Fibroblast of skin of left biceps (primary cell): ENCODE data around the gene DDX39A.
A peak's percentile ranks its signal among the peaks of the same experiment; 100 is the strongest.
"Not testable (repeated sequence)": the region's sequence is repeated elsewhere in the genome, so short reads cannot be mapped to it uniquely, and the experiment has no call there.

ENCODE experiments used
- DNase-seq, 2 experiments: peaks; one replicate each; pipeline ENCODE4 v3.0.0-alpha.2; 2013; ENCODE audit warnings: low read depth in 2 of 2

DDX39A gene

GRCh38 chr19:14408491-14409145 is 10.5 kb downstream of the DDX39A start:
- no peak for DNase-seq

GRCh38 chr19:14407605-14408484 is 11.3 kb downstream of the DDX39A start:
- no peak for DNase-seq

GRCh38 chr19:14406645-14407401 is 12.3 kb downstream of the DDX39A start:
- DNase-seq, result no peak

- peak; percentile 55 to 56 for DNase-seq
These were observed 13.1 kb downstream of the DDX39A start for GRCh38 chr19:14405758-14406644.

DNA sequence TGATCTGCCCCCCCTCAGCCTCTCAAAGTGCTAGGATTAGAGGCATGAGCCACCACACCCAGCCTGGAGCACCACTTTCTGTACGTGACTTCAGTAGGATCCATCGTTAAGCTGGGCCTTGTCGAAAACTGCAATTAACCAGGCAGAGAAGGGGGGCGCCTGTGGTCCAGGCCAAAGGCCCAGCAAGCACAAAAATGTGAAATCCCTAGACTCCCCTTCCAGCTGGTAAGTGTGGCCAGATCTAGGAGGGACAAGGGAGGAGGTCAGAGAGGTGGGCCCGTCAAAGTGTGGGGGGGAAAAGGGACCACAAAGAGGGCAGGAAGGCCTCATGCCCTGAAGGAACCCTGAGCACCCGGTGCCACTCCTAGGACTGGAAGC is 13.8 kb downstream of the DDX39A start:
- DNase-seq, result no peak

DNA sequence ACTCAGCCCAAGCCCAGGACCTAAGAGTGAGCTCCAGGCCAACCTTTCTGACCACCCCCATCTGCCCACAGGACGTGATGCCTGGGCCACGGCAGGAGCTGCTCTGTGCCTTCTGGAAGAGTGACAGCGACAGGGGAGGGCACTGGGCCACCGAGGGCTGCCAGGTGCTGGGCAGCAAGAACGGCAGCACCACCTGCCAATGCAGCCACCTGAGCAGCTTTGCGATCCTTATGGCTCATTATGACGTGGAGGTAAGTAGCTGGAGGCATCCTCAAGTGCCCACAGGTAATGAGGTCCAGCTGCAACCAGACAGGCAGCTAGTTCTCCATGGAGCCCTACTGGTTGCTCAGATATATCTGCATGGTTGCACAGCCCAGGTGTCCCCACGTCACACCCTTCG is 14.8 kb downstream of the DDX39A start:
- no peak for DNase-seq

DNA sequence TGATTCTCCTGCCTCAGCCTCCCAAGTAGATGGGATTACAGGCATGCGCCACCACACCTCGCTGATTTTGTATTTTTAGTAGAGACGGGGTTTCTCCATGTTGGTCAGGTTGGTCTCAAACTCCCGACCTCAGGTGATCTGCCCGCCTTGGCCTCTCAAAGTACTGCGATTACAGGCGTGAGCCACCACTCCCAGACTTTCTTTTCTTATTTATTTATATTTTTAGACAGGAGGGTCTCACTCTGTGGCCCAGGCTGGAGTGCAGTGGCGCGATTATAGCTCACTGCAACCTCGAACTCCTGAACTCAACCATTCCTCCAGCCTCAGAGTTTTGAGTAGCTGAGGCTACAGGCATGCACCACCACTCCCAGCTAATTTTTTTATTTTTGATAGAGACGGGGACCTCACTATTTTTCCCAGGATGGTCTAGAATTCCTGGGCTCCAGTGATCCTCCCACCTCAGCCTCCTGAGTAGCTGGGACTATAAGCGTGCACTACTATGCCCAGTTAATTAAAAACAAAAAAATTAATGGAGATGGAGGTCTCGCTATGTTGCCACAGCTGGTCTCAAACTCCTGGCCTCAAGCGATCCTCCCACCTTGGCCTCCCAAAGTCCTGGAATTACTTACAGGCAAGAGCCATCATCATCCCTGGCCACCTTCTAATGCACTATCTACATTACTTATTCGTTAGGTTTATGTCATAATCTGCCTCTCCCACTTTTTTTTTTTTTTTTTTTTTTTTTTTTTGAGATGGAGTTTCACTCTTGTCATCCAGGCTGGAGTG is 15.8 kb downstream of the DDX39A start:
- not testable (repeated sequence) for DNase-seq

GRCh38 chr19:14402332-14403144 is 16.6 kb downstream of the DDX39A start:
- DNase-seq, result no peak

DNA sequence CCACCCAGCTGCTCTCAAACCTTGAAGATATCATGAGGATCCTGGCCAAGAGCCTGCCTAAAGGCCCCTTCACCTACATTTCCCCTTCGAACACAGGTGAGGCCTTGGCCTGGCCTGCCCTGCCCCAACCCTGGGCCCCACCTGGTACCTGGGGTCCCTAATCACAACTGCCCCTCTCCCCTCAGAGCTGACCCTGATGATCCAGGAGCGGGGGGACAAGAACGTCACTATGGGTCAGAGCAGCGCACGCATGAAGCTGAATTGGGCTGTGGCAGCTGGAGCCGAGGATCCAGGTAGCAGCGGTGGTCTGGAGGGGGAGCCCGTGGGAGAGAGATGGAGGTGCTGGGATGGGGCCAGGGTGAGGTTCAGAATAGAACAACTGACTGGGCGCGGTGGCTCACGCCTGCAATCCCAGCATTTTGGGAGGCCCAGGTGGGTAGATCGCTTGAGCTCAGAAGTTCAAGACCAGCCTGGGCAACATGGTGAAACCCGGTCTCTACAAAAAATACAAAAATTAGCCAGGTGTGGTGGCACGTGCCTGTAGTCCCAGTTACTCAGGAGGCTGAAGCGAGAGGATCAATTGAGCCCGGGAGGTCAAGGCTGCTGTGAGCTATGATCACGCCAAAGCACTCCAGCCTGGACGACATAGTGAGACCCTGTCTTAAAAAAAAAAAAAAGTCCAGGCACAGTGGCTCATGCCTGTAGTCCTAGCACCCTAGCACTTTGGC is 17.5 kb downstream of the DDX39A start:
- DNase-seq, result no peak

DNA sequence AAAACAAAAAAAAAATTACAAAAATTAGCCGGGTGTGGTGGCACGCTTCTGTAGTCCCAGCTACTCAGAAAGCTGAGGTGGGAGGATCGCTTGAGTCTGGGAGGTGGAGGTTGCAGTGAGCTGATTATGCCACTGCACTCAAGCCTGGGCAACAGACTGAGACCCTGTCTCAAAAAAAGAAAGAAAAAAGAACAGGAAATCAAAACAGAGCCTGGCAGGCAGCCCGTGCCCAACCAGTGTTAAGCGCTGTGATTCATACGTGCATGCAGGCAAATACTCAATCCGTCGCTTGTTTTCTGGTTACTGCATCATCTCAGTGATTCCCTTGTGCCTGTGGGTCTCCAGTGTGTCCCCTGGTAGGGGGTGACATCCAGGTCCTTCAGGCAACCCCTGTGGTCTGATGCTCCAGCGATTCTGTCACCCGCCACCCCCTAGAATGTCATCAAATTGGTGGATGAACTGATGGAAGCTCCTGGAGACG is 18.1 kb downstream of the DDX39A start:
- no peak for DNase-seq

DNA sequence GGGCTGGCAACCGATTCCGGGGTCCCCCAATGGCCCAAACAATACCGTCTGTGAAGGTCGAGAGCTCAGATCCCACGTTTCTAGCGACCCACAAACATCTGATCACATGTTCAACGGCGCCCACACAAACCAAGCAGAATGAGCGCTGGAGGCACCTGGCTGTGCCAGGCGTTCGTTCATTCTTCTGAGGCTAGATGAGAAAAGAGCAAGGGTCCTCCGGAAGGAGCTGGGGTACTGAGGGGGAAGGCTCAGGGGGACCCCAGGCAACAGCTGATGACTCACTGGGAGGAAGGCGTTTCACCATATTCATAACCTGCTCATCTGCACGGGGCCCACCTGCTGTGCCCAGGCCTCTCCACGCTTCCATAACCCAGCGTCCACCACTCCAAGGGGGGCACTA is 22.0 kb downstream of the DDX39A start:
- not testable (repeated sequence) for DNase-seq

DNA sequence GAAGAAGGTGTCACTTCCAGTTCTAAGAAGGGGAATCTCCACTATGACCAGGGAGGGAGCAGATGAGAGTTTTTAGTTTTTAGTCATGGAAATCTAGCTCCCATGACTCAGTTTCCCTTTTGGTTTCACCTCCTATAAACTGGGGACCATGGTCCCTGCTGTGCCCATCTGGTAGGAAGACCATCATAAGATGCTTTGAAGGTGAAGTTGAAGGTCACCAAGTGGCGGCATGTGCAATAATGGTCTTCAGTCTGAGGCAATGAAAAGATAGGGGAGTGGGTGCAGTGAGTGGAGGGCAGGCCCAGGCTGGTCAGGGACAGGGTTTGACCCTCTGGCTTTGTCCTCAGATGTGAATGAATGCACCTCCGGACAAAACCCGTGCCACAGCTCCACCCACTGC is 22.4 kb downstream of the DDX39A start:
- not testable (repeated sequence) for DNase-seq

DNA sequence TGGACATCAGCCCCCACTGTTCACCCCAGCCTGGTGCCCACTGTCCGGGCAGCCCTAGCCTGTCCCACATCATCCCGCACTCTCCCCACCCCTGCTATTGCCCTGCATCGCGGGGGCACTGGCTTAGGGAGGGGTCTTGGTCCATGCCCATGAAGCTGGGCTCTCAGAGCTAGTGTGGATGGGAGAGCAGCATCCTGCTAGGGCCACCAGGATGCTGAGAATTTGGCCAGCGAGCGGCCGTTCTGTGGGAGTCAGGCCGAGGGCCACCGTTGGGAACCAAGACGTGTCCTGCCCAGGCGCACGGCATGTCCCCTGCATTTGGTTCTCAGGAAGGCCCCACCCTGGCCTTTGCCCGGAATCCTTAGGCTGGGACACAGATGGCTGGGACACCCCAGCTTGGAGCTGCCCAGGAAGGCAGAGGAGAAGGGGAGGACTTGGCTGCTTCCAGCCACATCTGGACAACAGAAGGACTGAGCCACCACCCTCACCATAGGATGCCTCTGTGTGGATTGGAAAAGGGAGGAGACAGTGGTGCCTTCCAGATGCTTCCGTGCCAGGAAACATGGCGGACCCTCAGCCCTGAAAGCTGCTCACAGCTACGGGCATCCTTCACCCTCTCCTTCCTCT is 23.3 kb downstream of the DDX39A start:
- no peak for DNase-seq

GRCh38 chr19:14395262-14395661 is 23.9 kb downstream of the DDX39A start:
- DNase-seq, result no peak

DNA sequence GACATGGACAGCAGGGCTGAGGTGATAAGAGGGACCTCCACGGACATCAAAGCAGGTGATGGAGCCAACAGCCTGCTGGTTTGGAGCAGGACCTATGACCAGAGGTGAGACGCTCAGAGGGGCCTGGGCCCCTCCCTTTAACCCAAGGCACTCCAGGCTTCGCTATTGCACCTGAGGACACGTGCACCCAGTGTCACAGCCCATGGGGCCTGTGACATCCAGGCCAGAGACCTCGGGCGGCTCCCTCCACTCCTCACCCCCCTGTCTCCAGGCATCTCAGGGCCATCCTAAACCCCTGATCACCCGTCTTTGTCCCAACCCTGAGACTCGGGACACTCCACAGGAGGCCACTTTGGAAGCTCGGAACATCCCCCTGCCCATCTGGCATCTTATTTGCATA is 25.0 kb downstream of the DDX39A start:
- no peak for DNase-seq

DNA sequence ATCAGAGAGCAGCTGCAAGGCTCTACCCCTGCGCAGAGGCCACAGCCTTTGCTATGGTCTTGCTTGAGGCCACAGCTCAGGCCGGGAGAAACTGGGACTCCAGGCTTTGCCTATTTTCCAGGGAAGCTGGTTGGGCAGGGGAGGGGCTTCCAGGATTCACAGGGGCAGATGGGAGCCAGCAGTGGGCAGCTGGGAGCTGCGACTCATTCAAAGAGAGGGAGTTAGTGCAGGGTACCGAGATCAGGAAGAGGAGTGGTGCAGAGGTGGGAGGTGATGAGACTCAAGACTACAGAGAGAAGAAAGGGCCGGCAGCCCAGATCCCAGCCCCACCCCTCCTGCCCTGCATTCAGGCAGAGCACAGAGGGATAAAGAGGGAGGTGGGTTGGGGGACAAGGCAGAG is 25.8 kb downstream of the DDX39A start:
- DNase-seq, result no peak

DNA sequence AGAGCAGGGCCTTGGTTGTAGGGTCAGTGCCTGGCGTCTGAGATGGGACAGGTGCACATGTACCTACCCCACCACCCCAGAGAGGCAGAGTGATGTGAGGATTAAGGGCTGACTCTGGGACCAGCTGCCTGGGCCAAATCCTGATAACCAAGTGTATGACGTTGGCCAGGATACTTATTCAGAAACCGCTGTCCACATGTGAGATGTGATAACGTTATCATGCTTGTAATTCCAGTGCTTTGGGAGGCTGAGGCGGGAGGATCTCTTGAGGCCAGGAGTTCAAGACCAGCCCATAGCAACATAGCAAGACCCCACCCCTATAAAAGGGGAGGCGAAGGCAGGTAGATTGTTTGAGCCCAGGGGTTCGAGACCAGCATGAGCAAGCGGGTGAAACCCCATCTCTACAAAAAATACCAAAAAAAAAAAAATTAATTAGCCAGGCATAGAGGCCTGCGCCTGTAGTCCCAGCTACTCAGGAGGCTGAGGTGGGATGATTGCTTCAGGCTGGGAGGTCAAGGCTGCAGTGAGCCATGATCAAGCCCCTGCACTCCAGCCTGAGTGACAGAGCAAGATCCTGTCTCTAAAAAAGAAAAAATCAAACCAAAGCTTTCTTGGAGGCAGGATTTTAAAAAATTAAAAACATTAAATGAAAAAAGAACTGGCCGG is 27.9 kb downstream of the DDX39A start:
- no peak for DNase-seq

- no peak for DNase-seq
These were observed 28.6 kb downstream of the DDX39A start for GRCh38 chr19:14390548-14390947.
